ENCODE measurements around the gene CGB7.
"Not testable (repeated sequence)": the region's sequence is repeated elsewhere in the genome, so short reads cannot be mapped to it uniquely, and the experiment has no call there.

CGB7 gene

GRCh38 chr19:49042177-49042576 is 15.4 kb downstream of the CGB7 start:
- no peak for DNase-seq (ENCODE audit: low read depth, low spot score)

DNA sequence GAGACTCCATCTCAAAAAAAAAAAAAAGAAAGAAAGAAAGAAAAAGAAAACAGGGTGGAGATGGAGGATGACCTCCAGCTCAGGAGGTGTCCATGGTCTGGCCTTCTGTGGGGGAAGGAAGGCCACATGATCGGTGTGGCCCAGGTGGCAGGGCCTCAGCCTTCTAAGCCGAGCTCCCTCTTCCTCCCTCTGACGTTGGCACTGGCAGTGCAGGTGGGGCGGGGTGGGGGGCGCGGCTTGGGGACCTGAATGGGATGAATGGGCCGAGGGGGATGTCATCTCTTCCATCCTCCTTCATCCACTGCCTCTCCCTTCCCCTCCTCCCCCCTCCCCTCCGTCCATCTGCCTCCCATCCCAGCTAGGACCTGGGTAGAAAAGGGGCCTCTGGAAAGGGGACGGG is 17.8 kb downstream of the CGB7 start:
- DNase-seq (ENCODE audit: low read depth, low spot score) = not testable (repeated sequence)

GRCh38 chr19:49038557-49039276 is 18.8 kb downstream of the CGB7 start:
- not testable (repeated sequence) for DNase-seq (ENCODE audit: low read depth, low spot score)

DNA sequence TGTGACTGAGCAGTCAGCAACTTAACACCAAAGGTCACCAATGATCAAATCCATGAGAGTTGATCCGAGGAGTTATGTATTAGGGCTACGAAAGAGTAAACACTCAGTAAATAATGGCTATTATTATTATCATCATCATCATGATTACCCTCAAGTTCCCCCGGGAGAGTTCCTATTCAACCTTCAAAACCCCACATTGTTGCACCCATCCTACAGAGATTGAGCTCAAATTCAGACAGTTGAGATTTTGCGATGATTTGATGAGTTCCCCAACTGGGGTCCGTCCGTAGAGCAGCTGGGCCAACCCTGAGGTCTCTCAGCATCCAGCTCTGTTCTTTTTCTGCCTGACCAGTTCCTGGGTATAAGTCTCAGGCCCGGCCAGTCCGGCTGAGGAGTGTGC is 19.4 kb downstream of the CGB7 start:
- DNase-seq (ENCODE audit: low read depth, low spot score) = not testable (repeated sequence)

- not testable (repeated sequence) for DNase-seq (ENCODE audit: low read depth, low spot score)
Observed at GRCh38 chr19:49036815-49037214, 20.7 kb downstream of the CGB7 start, which contains the start of gene CGB1. TSS of gene CGB1 (minus strand) at chr19:49036895. CDS start at chr19:49036711, 184 bp downstream.

DNA sequence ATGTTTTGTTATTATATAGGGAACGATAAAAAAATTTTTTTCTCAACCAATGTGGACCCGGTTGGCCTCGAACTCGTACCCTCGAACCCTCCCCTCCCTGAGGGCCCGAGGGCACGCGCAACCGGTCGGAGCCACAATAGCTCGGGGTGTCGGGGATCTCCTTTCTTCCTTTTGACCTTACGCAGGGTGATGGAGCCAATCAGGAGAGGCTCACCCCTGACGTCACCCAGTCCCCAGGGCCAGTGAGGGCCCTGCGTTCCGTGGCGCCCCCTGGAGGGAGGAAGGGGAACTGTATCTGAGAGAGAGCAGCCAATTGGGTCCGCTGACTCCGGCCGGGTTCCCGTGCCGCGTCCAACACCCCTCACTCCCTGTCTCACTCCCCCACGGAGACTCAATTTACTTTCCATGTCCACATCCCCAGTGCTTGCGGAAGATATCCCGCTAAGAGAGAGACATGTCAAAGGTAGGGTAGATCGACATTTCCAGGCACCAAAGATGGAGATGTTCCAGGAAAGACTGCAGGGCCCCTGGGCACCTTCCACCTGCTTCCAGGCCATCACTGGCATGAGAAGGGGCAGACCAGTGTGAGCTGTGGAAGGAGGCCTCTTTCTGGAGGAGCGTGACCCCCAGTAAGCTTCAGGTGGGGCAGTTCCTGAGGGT is 25.8 kb downstream of the CGB7 start, which contains the start of gene CGB2:
Gene CGB2 (plus strand): TSS at position 249 of the 660 bp plus-strand sequence. CDS start 206 bp downstream, at position 455.
- DNase-seq (ENCODE audit: low read depth, low spot score) = not testable (repeated sequence)

GRCh38 chr19:49030323-49030722 is 27.2 kb downstream of the CGB7 start:
- DNase-seq (ENCODE audit: low read depth, low spot score) = not testable (repeated sequence)

GRCh38 chr19:49029749-49030148 is 27.8 kb downstream of the CGB7 start:
- not testable (repeated sequence) for DNase-seq (ENCODE audit: low read depth, low spot score)

- not testable (repeated sequence) for DNase-seq (ENCODE audit: low read depth, low spot score)
Observed at GRCh38 chr19:49028686-49029085, 28.9 kb downstream of the CGB7 start.

GRCh38 chr19:49025599-49025998 is 31.9 kb downstream of the CGB7 start:
- not testable (repeated sequence) for DNase-seq (ENCODE audit: low read depth, low spot score)

- DNase-seq (ENCODE audit: low read depth, low spot score) = not testable (repeated sequence)
Observed at GRCh38 chr19:49025088-49025487, 32.5 kb downstream of the CGB7 start.

GRCh38 chr19:49024233-49024632 is 33.3 kb downstream of the CGB7 start, which contains the start of gene CGB3:
TSS of gene CGB3 (minus strand) at chr19:49024333. CDS start at chr19:49023971, 362 bp downstream.
- not testable (repeated sequence) for DNase-seq (ENCODE audit: low read depth, low spot score)

DNA sequence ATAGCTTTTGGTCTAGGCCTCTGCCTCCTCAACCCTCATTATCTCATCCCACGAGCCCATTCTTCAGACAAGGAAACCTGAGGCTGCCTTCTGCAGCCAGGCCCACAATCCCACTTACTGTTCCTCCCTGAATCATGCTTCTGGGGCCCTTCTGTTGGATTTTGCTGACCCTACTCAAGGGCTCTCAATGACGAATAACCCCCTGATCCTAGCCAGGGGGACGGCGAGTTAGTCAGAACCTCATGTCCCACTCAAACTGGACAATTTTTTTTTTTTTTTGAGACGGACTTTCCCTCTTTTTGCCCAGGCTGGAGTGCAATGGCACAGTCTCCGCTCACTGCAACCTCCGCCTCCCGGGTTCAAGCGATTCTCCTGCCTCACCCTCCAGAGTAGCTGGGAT is 35.4 kb downstream of the CGB7 start:
- no peak for DNase-seq (ENCODE audit: low read depth, low spot score)

DNA sequence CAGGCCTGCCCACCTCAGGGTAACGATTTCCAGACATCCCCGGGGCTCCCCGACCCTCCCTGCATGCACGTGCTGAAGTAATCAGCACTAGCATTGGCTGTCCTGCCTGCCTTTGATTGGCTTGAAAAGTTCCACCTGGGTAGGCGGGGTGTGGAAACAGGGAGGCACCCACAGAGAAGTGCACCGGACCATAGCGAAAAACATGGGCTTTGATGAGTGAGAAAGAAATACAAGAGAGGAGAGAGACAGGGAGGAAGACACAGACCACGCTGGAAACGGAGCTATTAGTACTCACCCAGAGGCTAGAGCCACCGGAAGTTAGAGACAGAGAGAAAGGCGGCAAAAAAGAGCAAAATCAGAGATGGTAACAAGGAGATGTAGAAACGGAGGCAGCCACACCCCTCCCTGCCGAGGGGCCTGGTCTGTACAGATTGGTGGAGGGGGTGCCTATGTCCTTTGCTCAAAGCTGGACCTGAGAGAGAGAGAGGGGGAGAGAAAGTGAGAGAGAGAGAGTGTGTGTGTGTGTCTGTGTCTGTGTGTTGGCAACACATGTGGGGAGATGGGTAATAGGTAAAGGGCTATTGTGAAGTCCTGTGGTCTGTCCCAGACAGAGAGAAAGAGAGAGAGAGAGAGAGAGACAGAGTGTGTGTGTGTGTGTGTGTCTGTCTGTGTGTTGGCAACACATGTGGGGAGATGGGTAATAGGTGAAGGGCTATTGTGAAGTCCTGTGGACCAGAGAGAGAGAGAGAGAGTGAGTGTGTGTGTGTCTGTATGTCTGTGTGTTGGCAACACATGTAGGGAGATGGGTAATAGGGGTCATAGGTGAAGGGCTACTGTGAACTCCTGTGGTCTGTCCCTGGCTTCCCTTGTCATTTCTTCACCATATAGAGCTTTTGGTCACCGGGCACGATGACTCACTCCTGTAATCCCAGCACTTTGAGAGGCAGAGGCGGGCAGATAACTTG is 36.3 kb downstream of the CGB7 start:
- DNase-seq (ENCODE audit: low read depth, low spot score) = no peak

GRCh38 chr19:49020342-49020741 is 37.2 kb downstream of the CGB7 start:
- no peak for DNase-seq (ENCODE audit: low read depth, low spot score)

GRCh38 chr19:49019242-49019932 is 38.2 kb downstream of the CGB7 start:
- no peak for DNase-seq (ENCODE audit: low read depth, low spot score)

DNA sequence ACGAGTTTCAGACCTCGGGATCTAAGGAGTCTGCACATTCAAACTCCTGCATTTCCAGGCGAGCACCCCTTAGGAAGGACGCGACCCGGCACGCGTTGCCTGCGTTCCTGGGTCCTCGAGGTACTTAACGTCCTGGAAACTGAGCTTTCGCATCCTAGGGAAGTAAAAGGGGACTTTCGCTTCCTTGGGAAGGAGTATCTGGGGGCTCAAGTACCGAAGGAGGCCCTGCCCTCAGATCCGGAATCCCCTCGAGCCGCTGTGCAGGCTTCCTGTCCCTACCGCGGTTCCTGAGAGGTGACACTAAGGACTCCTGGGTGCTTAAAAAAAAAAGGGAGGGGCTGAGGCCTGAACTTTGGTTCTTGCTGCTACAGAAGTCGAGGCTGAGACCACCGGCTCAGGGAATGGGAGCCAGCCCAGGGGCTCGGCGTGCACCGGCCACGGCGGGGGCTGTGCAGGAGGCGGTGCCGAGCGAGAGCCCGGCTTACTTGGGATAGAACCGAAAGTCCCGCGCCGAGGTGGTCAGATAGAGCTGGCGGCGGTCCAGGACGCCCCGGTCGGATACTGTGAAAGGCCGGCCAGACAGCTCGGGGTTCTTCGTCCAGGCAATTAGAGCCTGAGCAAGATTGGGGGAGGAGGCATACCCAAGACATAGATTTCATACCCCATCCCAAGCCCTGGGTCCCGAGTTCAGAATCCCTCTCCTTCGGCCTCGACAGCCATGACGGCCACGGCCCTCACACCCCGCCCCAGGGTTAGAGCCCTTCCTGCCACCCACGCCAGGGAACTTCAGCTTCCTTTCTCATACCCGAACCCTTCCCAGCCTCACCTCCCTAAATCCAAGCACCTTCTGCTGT is 38.9 kb downstream of the CGB7 start:
- DNase-seq (ENCODE audit: low read depth, low spot score) = not testable (repeated sequence)

DNA sequence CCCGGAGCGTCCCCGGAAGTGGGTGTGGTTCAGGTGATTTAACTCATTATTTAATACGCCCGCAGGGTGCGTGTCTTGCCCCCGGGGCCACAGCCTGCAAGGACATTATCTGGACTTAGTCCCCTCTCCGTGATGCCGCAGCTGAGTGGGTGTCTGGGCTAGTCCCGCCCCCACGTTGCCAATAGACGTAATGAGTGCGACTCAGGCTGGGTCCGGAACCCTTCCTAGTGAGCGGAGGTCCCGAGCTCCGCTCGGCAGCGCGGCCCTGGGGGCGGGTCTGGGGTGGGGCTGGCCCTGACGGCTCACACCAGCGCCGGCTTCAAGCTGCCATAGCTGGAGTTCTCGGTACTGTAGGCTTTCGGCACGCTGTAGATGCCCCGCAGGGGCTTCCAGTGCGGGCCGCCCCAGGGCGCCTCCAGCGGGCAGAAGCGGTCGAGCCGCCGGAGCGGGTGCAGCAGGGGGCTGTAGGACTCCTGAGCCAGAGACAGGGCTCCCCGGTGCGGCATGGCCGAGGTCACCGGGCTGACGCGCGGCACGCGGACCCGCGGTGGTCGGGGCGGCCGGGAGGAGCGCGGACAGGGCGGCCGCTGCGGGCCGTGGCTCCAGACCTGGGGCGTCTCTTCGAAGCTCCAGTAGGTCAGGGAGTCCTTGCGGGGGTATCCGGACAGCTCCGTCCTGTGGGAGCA is 39.7 kb downstream of the CGB7 start:
- DNase-seq (ENCODE audit: low read depth, low spot score) = no peak

- no peak for DNase-seq (ENCODE audit: low read depth, low spot score)
Observed at GRCh38 chr19:49017041-49017665, 40.4 kb downstream of the CGB7 start, which contains the start of gene LHB. TSS of gene LHB (minus strand) at chr19:49017091. CDS start at chr19:49017081, 10 bp downstream.
